SKM-1 treated with dmso at 0.1 percent for 144 hours (cell line): Measurements from ENCODE around the gene EEF2.

Experiments
- DNase-seq: peaks from one replicate; lab custom pipeline; 2025; ENCODE audit not compliant: unreplicated experiment; lab: John Stamatoyannopoulos, UW

The EEF2 gene

GRCh38 chr19:3986260-3987041 is 1.2 kb upstream of the EEF2 start:
- DNase-seq = peak; percentile 72

- no peak for DNase-seq
These were observed 488 bp upstream of the EEF2 start for GRCh38 chr19:3985643-3986259.

GRCh38 chr19:3984584-3984907 is 717 bp downstream of the EEF2 start:
- no peak for DNase-seq

- no peak for DNase-seq
These were observed 1.2 kb downstream of the EEF2 start for GRCh38 chr19:3983936-3984583.

DNA sequence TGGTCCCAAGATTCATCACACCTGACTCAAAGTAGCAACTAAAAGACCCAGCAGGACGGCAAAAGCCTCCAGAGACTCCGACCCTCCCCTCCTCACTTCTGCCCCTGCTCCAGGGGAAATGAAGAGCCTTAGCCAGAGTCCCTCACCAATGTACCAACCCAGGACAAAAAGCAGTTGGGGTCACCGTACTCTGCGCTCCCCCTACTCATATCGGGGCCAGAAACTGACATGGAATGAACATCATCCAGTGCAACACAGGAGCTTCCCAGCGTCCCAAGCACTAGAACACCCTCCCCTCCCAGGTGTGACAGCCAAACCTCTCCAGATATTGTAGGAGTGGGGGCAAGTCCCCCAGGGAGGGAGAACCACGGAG is 1.7 kb downstream of the EEF2 start:
- no peak for DNase-seq

DNA sequence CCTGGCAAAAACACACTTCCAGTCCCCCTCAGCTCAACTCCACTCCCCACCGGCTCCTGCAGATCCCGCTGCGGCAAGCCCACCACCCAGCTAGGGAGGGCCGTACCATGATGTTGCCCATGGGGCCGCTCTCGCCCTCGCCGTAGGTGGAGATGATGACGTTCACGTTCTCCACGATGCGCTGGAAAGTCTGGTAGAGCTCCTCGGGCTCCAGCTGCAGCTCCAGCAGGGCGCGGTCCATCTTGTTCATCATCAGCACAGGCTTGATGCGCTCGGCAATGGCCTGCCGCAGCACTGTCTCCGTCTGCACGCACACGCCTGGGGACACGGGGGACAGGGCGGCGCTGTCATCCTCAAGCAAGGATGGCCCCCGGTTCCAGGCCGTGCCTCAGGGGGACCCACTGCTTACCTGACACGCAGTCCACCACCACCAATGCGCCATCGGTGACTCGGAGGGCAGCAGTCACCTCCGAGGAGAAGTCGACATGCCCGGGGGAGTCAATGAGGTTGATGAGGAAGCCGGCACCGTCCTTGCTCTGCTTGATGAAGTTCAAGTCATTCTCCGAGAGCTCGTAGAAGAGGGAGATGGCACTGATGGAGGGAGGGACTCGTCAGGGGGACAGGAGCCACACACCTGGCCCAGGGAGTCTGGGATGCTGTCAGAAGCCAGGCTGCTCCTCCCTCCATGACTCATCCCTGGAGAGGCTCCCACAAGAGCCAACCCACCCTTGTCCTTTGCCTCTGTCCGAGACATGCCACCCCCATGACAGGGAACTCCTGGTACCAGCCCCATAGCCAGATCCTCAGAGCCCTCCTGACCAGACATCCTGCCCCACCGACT is 2.3 kb downstream of the EEF2 start:
- no peak for DNase-seq

DNA sequence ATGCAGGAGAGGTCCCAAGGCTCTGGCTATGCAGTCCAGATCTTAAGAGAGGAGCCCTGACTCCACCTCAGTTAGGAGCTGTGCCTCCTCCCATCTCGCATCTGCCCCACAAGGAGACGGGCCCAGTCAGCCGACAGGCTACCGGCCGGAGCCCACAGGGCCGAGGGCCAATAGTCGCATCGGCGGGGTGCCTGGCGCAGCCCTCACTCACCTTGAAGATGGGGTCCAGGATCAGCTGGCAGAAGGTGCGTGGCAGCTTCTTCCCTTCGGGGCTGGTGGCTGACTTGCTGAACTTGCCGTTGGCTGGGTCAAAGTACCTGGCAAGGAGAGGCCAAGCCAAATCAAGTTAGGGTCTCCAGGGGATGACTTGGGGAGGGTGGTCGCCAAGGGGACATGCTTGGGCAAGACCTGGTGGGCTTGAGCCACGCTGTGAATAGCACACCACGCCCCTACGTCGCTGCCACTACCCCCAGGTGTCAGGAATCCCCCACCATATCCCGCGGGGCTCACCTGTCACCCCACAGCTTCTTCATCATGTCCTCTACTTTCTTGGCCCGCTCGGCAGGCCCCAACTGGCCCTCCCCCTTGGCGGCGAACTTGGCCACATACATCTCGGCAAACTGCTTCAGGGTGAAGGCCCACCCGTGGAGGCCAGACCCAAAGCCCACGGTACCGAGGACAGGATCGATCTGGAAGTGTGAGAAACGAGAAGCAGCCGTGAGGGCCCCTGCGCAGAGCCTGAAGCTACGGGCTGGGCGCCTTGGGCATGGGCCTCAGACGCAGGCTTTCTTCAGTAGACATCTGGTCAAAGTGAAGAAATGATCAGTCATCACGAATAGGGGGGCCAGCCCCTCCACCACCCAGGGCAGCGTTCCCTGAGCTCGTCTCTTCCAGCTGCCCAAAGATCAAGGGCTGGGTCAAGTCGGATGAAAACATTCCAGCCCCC is 3.3 kb downstream of the EEF2 start:
- no peak for DNase-seq

GRCh38 chr19:3981373-3981735 is 3.9 kb downstream of the EEF2 start:
- no peak for DNase-seq

- DNase-seq = no peak
These were observed 4.7 kb downstream of the EEF2 start for GRCh38 chr19:3980353-3981251.

DNA sequence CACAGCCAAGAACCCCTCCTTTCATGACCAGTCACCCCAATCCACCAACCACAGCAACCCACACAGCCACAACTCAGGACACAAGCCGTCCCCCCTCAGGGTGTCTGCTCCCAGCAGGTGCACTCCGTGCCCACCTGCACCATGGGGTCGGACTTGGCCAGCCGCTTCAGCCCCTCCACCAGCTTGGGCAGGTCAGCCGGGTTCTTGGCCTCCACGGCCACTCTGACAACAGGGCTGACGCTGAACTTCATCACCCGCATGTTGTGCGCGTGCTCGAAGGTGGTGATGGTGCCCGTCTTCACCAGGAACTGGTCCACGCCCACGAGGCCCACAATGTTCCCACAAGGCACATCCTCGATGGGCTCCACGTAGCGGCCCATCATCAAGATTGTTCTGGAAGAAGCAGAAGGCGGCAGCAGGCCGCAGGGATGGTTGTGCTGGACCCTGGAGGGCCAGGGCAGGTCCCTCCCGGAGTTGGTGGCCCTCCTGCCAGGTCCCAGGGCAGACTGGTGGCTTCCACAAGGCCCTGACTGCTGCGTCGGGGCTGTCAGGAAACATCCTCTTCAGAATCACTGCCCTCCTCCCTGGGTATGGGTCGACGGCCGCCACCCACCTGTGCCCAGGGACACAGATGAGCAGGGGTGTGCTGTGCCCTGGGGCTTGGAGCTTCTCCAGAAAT is 5.5 kb downstream of the EEF2 start:
- DNase-seq = no peak

DNA sequence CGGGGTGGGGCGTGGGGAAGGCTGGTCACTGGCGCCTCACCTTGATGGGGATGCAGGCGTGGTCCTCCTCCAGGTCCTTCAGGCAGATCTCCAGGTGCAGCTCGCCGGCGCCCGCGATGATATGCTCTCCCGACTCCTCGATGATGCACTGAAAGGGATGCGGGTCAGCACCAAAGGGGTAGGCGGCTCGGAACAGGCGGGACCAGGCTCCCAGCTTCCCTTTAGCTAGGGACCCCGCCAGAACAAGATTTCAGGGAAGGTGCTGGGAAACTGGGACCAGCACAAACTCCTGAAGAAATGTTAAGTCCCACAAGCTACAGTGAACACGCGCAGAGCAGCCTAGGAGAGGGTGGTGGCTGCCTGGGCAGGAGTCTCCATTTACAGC is 6.0 kb downstream of the EEF2 start:
- no peak for DNase-seq

DNA sequence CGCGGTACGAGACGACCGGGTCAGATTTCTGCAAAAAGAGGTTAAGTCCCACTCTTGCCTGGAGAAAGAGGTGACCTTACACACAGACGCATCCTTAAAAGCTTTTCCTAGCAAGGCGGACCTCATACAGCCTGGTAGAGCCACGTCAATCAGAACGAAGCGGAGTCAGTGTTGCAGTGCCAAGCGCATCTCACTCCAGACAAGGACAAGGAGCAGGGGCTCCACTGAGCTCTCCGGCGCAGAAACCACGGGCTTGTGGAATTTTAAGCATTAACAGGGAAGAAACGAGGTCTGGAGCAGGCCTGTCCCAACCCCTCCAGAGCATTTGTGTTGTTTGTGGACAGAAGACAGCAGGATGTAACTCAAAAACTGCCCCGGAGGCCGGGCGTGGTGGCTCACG is 7.1 kb downstream of the EEF2 start:
- no peak for DNase-seq

DNA sequence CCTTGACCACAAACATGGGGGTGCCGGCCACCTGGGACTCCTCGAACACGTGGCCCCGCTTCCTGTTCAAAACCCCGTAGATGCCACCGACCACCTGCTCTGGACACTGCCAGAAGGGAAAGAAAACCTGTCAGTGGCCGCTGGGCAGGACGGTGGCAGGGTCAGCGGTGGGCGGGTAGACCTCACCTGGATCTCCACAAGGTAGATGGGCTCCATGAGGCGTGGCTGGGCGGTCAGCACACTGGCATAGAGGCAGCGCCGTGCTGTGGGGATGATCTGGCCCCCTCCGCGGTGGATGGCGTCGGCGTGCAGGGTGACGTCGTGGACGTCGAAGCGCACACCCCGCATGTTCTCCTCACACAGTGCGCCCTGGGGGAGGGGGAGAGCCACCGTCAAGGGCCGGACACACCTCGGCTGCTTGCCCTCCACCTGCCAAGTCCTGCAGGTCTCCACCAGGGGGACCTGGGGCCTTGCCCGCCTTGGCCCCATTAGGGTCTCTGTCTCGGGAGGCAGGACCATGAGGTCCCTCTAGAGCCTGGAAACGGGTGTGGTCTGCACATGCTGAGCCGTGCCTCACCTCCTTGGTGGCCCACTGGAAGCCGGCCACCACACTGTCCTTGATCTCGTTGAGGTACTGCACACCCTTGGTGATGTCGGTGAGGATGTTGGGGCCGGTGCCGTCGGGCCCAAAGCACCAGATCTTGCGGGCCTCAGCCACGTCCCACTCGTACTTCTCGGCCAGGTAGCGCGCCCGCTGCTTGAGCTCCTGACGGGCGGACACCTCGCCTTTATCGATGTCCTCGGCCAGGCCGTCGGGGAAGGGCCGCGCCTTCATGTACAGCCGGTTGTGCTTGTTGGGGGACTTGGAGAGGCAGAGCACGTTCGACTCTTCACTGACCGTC is 7.8 kb downstream of the EEF2 start:
- no peak for DNase-seq

DNA sequence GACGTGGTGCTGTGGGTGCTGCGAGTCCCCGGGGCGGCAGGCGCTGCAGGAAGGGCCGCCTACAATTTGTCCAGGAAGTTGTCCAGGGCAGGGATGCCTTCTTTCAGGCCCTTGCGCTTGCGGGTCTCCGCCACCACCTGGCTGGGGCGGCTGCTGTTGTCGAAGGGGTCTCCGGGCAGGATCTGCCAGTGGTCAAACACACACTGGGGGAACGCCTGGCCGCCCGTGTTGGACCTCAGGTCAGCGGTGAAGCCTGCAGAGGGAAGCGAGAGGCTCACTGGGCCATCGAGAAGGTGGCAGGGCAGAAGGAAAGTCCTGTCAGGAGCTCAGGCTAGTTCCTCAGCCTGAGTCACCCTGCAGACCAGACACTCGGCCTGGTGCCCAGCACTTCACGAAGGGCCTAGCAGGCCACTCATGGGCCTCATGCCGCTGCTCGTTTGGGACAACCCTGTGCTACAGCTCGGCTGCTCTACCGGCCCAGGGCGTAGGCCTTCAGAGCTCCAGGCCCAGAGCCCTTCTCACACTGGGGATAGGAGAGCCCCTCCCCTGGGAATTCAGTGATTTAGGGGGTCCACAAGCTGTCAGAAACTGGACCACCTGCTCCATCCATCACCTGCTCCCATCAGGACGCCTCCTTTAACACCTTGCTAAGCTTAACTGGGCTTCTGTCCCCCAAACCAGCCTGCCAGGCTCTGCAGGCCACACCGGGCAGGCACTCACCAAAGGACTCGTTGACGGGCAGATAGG is 8.6 kb downstream of the EEF2 start:
- no peak for DNase-seq

DNA sequence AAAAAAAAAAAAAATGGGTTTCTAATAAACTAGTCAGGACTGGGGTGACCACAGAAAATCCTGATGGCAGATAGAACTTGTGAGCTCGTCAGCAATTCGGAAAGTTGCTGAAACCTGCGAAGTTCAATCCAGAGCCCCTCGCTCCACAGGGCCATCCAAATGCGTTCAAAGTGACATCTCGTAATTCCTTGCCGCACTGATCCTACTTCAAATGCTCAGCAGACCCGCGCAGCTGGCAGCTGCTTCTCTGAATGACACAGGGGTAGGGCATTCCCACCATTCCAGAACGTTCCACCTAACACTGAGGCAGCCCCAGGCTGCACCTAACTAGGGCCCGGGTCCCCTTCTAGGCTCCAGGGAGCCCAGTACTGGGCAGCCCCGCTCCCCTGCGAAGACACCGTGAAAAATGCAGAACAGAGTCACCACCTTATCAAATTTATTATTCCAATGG is 9.6 kb downstream of the EEF2 start:
- DNase-seq = no peak

DNA sequence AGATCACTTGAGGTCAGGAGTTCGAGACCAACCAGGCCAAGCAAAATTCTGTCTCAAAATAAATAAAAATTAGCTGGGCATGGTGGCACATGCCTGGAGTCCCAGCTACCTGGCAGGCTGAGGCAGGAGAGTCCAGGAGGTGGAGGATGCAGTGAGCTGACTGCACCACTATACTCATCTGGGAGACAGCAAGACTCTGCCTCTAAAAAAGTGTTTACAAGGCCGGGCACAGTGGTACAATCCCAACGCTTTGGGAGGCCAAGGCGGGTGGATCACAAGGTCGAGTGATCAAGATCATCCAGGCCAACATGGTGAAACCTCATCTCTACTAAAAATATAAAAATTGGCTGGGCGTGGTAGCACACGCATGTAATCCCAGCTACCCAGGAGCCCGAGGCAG is 10.1 kb downstream of the EEF2 start:
- DNase-seq = no peak
